Neural cell (in vitro differentiated cells): Measurements from ENCODE around the gene VCX3B. TPM values are rescaled to one million over a fixed set of nuclear protein-coding genes. Genes with fewer than 3 reads are reported as not detected.
"Not testable (repeated sequence)": the region's sequence is repeated elsewhere in the genome, so short reads cannot be mapped to it uniquely, and the experiment has no call there.

Experiments used
- H2AFZ ChIP-seq: fragments of 200-600, 300-800 bp; sonication (generic), shearing (Covaris generic); 2 replicates; pipeline ENCODE4 v1.6.0; 2014; ENCODE audit warnings: low read depth, mild to moderate bottlenecking, antibody characterized with exemption, low read length, moderate library complexity
- H3F3A ChIP-seq: fragments of 200-600 bp; shearing (Covaris generic); 2 replicates; pipeline ENCODE4 v1.6.1; 2016; ENCODE audit warnings: mild to moderate bottlenecking, moderate library complexity, mixed read lengths, antibody characterized with exemption, low read length; ENCODE audit not compliant: insufficient read depth, poor library complexity, severe bottlenecking
- H3K27ac ChIP-seq: fragments of 200-600, 300-800 bp; sonication (generic), shearing (Covaris generic); 2 replicates; pipeline ENCODE4 v1.5.1; 2014; ENCODE audit warnings: mild to moderate bottlenecking, low read length, moderate library complexity
- H3K27me3 ChIP-seq: fragments of 300-800, 200-600 bp; sonication (generic), shearing (Covaris generic); 2 replicates; pipeline ENCODE4 v1.6.0; 2014; ENCODE audit warnings: mild to moderate bottlenecking, low read depth, low read length, moderate library complexity; ENCODE audit not compliant: insufficient read depth
- H3K36me3 ChIP-seq: fragments of 300-800, 200-600 bp; sonication (generic), shearing (Covaris generic); 2 replicates; pipeline ENCODE4 v1.5.1; 2014; ENCODE audit warnings: mild to moderate bottlenecking, antibody characterized with exemption, low read length, moderate library complexity; ENCODE audit not compliant: insufficient read depth
- H3K4me2 ChIP-seq: fragments of 300-800, 200-600 bp; sonication (generic), shearing (Covaris generic); 2 replicates; pipeline ENCODE4 v1.6.0; 2014; ENCODE audit warnings: mild to moderate bottlenecking, low read length
- H3K4me3 ChIP-seq: fragments of 300-800, 200-600 bp; sonication (generic), shearing (Covaris generic); 2 replicates; pipeline ENCODE4 v1.5.1; 2014; ENCODE audit warnings: mild to moderate bottlenecking, low read length, moderate library complexity
- H3K79me2 ChIP-seq: fragments of 200-600 bp; shearing (Covaris generic); replicated peaks from 2 replicates; pipeline ENCODE4 v1.6.0; 2014; ENCODE audit warnings: mild to moderate bottlenecking, low read length, moderate library complexity; ENCODE audit not compliant: insufficient read depth
- H3K9ac ChIP-seq: fragments of 300-800, 200-600 bp; sonication (generic), shearing (Covaris generic); 2 replicates; pipeline ENCODE4 v1.6.1; 2016; ENCODE audit warnings: mild to moderate bottlenecking, low read length, mixed read lengths
- H3K9me2 ChIP-seq: fragments of 200-600 bp; shearing (Covaris generic); 2 replicates; pipeline ENCODE4 v1.6.1; 2016; ENCODE audit warnings: mild to moderate bottlenecking, low read length, mixed read lengths; ENCODE audit not compliant: insufficient read depth
- H3K9me3 ChIP-seq: fragments of 200-600, 300-800 bp; sonication (generic), shearing (Covaris generic); 2 replicates; pipeline ENCODE4 v1.6.1; 2016; ENCODE audit warnings: mild to moderate bottlenecking, mixed run types, low read length, moderate library complexity, mixed read lengths
- H4K20me1 ChIP-seq: fragments of 200-600 bp; shearing (Covaris generic); 2 replicates; pipeline ENCODE4 v1.6.1; 2016; ENCODE audit warnings: mild to moderate bottlenecking, mixed run types; ENCODE audit not compliant: insufficient read depth
- EP300 ChIP-seq: fragments of 450-650 bp; conservative IDR thresholded peaks from 2 replicates; pipeline ENCODE4 v1.6.1; 2014; ENCODE audit warnings: antibody characterized with exemption, mild to moderate bottlenecking, moderate library complexity; ENCODE audit not compliant: poor library complexity, severe bottlenecking
- EZH2 ChIP-seq: fragments of 200-600, 300-800 bp; shearing (Covaris generic), sonication (generic); IDR thresholded peaks from 2 replicates; pipeline ENCODE4 v1.6.1; 2014; ENCODE audit warnings: antibody characterized with exemption, low read length, borderline replicate concordance, mild to moderate bottlenecking; ENCODE audit not compliant: insufficient read depth, poor library complexity, severe bottlenecking
- MXI1 ChIP-seq: fragments of 450-650 bp; conservative IDR thresholded peaks from 2 replicates; pipeline ENCODE4 v1.6.1; 2014; ENCODE audit warnings: antibody characterized with exemption, mild to moderate bottlenecking; ENCODE audit not compliant: poor library complexity, severe bottlenecking
- POLR2AphosphoS5 ChIP-seq: IDR thresholded peaks from 2 replicates; pipeline ENCODE4 v1.6.1; 2012
- RAD21 ChIP-seq: fragments of 450-650 bp; conservative IDR thresholded peaks from 2 replicates; pipeline ENCODE4 v1.6.1; 2014; ENCODE audit warnings: antibody characterized with exemption, mild to moderate bottlenecking, moderate library complexity
- SMC3 ChIP-seq: fragments of 450-650 bp; conservative IDR thresholded peaks from 2 replicates; pipeline ENCODE4 v1.6.1; 2014; ENCODE audit warnings: antibody characterized with exemption, mild to moderate bottlenecking, moderate library complexity; ENCODE audit not compliant: poor library complexity
- TAF1 ChIP-seq: IDR thresholded peaks from 2 replicates; pipeline ENCODE4 v1.6.1; 2012; ENCODE audit warnings: low read depth
- polyA minus RNA-seq: library from RNA; depleted of rRNA, polyadenylated mRNA; stranded (reverse); fragments of >200 nt; gene quantifications from 2 replicates; pipeline ENCODE4 v1.2.3, GENCODE V29; 2014
- polyA plus RNA-seq: library from polyadenylated mRNA; depleted of rRNA; stranded (reverse); fragments of >200 nt; gene quantifications from 2 replicates; pipeline ENCODE4 v1.2.3, GENCODE V29; 2014
- TF ChIP-seq, protein P1 (sequence below): IDR thresholded peaks from 2 replicates; pipeline ENCODE4 v1.6.1; 2012; ENCODE audit warnings: borderline replicate concordance
- TF ChIP-seq, protein P2 (sequence below): fragments of 450-650 bp; IDR thresholded peaks from 2 replicates; pipeline ENCODE4 v1.5.1; 2014; ENCODE audit warnings: antibody characterized with exemption, mild to moderate bottlenecking, moderate library complexity; ENCODE audit not compliant: poor library complexity, severe bottlenecking

The VCX3B gene
- polyA plus RNA-seq = not detected in 2 replicates
- polyA minus RNA-seq = not detected in 2 replicates

DNA sequence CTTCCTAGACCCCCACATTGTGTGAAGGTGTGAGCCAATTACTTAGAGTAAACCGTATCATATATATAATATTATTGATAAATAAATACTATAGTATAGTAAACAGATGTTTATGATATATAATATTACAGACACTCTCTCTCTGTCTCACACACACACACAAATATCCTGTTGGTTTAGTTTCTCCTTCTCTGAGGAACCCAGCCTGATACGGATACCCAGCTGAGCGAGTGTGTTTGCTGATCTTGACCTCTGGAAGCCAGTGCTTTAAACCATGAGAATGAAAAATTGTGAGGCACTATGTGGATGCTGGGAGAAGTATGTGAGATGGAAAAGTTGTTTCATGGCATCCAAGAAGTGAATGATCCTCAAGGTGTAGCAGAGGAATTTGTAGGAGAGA lies at the start of gene VCX3B:
Gene VCX3B (plus strand): TSS at position 301 of the 400 bp plus-strand sequence. CDS start 621 bp downstream, outside the sequence.
- not testable (repeated sequence) for H3K79me2 ChIP-seq, H3F3A ChIP-seq, H3K9me2 ChIP-seq, H3K4me2 ChIP-seq, H2AFZ ChIP-seq, H3K27me3 ChIP-seq, H3K4me3 ChIP-seq, H3K9ac ChIP-seq, H4K20me1 ChIP-seq, H3K27ac ChIP-seq, H3K36me3 ChIP-seq, H3K9me3 ChIP-seq

DNA sequence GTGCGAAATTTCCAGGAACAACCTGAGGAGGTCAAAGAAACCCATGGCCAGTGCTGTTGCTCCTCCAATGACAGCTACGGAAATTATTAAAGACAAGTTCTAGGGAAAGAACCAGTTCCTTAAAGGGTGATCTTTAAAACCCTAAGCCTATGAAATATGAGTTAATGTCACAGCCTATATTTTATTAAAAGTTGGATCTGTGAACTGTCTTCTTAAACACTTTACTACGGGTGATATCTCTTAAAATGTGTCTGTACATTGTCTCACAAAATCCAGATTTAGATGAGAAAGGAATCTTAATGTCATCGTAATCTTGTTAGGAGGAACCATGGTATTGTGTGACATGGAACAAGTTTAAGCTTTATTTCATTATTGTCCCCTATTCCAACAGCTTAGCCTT lies 46.3 kb upstream of the VCX3B start:
- H3K79me2 ChIP-seq = no peaks in the 10 kb centered on the region

DNA sequence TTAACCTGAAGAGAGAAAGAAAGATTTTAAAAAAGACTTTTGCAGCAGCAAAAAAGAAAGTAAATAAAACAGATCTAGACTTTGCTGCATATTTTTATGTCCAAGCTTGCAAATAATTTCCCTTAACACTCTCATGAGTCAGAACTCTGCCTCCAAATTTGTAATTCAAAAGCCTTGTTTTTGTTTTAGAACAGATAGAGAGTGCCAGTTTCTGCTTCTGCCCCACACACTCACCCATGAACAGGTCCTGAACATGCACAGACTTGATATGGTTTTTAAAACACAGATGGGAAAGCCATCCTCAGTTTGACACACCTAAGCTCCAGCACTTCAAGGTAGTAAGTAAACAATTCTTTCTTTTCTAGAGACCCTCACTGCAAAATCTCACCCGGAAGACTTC lies 39.7 kb upstream of the VCX3B start:
- Histone ChIP-seq H2AFZ (no peak overlapping the region), H3F3A (no peaks in the 10 kb centered on the region), H3K9ac (no peak overlapping the region), H3K36me3 (no peaks in the 10 kb centered on the region), H4K20me1 (no peaks in the 10 kb centered on the region), H3K79me2 (no peaks in the 10 kb centered on the region), H3K4me3 (no peak overlapping the region), H3K27me3 (no peaks in the 10 kb centered on the region), H3K9me2 (no peaks in the 10 kb centered on the region), H3K27ac (no peak overlapping the region), H3K9me3 (no peaks in the 10 kb centered on the region), H3K4me2 (no peak overlapping the region)
- no peak for TF ChIP-seq EP300
- TF ChIP-seq MXI1 = no peak
- TF ChIP-seq, protein P1, sequence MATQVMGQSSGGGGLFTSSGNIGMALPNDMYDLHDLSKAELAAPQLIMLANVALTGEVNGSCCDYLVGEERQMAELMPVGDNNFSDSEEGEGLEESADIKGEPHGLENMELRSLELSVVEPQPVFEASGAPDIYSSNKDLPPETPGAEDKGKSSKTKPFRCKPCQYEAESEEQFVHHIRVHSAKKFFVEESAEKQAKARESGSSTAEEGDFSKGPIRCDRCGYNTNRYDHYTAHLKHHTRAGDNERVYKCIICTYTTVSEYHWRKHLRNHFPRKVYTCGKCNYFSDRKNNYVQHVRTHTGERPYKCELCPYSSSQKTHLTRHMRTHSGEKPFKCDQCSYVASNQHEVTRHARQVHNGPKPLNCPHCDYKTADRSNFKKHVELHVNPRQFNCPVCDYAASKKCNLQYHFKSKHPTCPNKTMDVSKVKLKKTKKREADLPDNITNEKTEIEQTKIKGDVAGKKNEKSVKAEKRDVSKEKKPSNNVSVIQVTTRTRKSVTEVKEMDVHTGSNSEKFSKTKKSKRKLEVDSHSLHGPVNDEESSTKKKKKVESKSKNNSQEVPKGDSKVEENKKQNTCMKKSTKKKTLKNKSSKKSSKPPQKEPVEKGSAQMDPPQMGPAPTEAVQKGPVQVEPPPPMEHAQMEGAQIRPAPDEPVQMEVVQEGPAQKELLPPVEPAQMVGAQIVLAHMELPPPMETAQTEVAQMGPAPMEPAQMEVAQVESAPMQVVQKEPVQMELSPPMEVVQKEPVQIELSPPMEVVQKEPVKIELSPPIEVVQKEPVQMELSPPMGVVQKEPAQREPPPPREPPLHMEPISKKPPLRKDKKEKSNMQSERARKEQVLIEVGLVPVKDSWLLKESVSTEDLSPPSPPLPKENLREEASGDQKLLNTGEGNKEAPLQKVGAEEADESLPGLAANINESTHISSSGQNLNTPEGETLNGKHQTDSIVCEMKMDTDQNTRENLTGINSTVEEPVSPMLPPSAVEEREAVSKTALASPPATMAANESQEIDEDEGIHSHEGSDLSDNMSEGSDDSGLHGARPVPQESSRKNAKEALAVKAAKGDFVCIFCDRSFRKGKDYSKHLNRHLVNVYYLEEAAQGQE = no peak
- TF ChIP-seq EZH2 = no peak
- TF ChIP-seq, protein P2, sequence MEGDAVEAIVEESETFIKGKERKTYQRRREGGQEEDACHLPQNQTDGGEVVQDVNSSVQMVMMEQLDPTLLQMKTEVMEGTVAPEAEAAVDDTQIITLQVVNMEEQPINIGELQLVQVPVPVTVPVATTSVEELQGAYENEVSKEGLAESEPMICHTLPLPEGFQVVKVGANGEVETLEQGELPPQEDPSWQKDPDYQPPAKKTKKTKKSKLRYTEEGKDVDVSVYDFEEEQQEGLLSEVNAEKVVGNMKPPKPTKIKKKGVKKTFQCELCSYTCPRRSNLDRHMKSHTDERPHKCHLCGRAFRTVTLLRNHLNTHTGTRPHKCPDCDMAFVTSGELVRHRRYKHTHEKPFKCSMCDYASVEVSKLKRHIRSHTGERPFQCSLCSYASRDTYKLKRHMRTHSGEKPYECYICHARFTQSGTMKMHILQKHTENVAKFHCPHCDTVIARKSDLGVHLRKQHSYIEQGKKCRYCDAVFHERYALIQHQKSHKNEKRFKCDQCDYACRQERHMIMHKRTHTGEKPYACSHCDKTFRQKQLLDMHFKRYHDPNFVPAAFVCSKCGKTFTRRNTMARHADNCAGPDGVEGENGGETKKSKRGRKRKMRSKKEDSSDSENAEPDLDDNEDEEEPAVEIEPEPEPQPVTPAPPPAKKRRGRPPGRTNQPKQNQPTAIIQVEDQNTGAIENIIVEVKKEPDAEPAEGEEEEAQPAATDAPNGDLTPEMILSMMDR = no peak

More for the DNA sequence above, 46.3 kb upstream of the VCX3B start:
- TF ChIP-seq EZH2 = no peak
- no peak for TF ChIP-seq MXI1
- TF ChIP-seq, protein P1 = no peak
- TF ChIP-seq, protein P2 = no peak
- no peak for TF ChIP-seq TAF1
- TF ChIP-seq RAD21 = no peak
- no peak for TF ChIP-seq EP300
- TF ChIP-seq POLR2AphosphoS5 = no peak
- no peak for TF ChIP-seq SMC3
- no peak overlapping the region for H3K4me2 ChIP-seq
- no peaks in the 10 kb centered on the region for H4K20me1 ChIP-seq
- no peaks in the 10 kb centered on the region for H3K36me3 ChIP-seq
- no peaks in the 10 kb centered on the region for H3K27me3 ChIP-seq
- no peak overlapping the region for H3K27ac ChIP-seq
- no peak overlapping the region for H3K4me3 ChIP-seq
- no peaks in the 10 kb centered on the region for H3K9me3 ChIP-seq
- no peak overlapping the region for H3K9ac ChIP-seq
- H3K9me2 ChIP-seq = no peaks in the 10 kb centered on the region
- no peak overlapping the region for H2AFZ ChIP-seq
- H3F3A ChIP-seq = no peaks in the 10 kb centered on the region
